Measurements from ENCODE around the gene CACNB4. TPM values are rescaled to one million over a fixed set of nuclear protein-coding genes. Genes with fewer than 3 reads are reported as not detected.
A peak's percentile ranks its signal among the peaks of the same experiment; 100 is the strongest.
"Not testable (repeated sequence)": the region's sequence is repeated elsewhere in the genome, so short reads cannot be mapped to it uniquely, and the experiment has no call there.

The CACNB4 gene
- total RNA-seq, 1 experiment from 2014 or later, result 4.4 TPM

DNA sequence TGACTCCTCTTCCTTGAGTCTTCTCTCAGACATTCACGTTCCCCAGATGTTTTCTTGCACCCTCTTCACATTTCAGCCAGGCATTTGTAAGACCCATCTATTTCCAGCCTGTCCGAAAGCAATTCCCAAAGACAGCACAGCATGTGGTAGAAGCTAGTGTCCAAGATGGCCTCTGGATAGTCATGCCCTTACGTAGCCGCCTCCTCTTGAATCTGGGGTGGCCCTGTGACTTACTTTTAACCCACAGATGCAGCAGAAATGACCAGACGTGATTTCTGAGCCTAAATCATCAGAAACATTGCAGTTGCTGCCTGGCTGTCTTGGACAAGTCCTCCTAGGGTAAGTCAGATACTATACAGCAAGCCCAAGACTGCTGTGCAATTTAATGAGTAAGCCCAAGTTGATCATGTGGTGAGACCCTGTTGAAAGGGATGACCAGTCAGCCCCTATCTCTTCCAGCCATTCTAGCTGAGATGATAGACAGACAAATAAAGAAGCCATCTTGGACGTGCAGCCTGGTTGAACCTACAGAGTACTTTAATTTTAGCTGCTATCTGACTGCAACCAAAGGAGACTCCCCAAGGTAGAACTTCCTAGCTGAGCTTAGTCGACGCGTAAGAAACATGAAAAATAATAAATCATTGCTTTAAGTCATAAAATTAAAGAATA lies 282.9 kb downstream of the CACNB4 start:
- DNase-seq (ENCODE audit: low spot score), result no peak
- in situ Hi-C loops (cut with HindIII; ENCODE audit: low sequenced_read_pairs), result no loop called here

DNA sequence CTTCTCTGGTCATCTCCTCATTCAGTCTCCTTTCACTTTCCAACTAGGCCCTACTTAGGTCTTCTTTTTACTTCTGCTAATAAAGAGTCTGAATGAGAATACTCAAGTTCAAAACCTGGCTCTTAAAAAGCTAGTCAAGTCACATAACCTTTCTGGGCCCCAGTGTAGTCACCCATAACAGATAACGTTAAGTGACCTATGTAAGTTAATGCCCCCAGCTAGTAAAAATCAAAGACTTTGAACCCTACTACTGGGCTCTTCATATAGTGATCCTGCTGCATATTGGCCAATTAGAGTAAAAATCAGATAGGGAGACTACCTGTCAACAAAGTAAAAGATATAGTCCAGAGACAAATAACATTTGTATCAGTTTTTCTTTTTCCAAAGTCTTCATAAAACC lies 288.4 kb downstream of the CACNB4 start:
- DNase-seq (ENCODE audit: low spot score), result no peak
- in situ Hi-C loops (cut with HindIII; ENCODE audit: low sequenced_read_pairs), result no loop called here

DNA sequence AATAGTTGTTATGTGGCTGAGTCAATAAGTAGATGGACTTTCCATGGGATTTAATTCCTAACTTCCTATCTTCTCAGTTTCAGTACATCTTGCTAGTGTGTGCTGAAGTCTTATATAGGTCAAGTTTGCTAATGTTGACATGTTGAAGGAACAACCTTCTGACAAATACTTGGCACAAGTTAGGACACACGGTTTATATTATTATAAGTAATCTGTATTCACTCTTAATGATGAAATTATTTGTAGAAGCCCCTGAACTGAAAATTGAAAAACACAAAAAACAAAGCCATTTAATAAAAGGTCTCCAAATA lies 289.8 kb downstream of the CACNB4 start:
- in situ Hi-C loops (cut with HindIII; ENCODE audit: low sequenced_read_pairs), result no loop called here
- DNase-seq (ENCODE audit: low spot score), result no peak

DNA sequence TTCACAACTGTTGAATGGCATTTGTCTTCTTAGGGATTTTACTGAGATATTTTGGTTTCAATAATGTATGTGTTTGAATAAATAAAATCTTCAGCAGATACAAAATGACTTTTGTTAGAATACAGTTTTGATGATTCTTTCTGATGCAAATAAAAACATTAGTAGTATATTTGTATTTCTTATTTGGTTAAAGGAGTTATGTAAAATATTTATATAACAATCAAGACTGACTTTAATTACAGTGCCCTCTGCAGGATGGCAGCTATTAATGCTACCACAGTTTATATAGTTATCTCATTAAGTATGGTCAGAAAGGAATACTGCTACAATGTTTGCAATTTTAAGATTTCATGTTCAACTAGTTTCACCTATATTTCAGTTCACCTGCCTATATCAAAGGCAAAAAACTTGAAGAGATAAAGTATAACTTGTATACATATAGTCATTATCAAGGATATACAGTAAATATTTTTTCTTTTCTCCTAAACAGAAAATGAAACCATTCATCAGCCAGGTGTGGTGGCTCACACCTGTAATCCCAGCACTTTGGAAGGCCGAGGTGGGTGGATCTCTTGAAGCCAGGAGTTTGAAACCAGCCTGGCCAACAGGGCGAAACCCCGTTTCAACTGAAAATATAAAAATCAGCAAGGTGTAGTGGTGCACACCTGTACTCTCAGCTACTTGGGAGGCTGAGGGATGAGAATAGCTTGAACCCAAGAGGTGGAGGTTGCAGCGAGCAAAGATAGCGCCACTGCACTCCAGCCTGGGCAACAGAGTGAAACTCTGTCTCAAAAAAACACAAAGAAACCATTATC lies 290.4 kb downstream of the CACNB4 start:
- in situ Hi-C loops (cut with HindIII; ENCODE audit: low sequenced_read_pairs), result no loop called here
- DNase-seq (ENCODE audit: low spot score), result peak; percentile 57

DNA sequence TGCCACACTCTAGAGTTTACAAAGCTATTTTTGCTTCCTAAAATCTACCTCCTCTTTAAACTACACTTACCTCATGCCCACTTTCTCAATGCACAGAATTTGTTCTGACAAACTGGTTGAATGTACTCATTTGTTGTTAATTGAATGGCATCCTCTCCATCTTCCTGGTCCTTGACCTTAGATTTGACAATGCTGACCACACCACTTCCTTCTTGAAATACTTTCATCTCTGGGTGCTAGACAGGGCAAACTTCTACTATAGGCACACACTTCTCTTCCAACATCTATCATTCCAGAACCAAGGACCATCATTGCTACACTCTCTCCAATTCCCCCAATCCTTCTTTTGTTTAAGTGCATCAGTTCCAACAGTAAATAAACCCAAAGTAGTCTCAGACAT lies 292.9 kb downstream of the CACNB4 start:
- no peak for DNase-seq (ENCODE audit: low spot score)
- in situ Hi-C loops (cut with HindIII; ENCODE audit: low sequenced_read_pairs), result no loop called here

DNA sequence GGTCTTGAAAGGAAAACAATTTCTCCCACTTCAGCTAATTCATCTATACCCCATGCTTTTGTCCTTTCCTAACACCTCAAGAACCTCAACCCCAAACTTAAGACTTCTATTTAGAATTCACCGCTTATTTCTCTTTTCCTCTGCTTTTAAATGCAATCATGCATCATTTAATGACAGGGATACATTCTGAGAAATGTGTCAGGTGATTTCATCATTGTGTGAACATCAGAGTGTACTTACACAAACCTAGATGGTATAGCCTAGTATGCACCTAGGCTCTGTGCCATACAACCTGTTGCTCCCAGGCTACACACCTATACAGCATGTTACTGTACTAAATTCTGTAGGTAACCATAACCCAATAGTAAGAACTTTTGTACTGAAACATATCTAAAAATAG lies 293.5 kb downstream of the CACNB4 start:
- in situ Hi-C loops (cut with HindIII; ENCODE audit: low sequenced_read_pairs), result no loop called here
- no peak for DNase-seq (ENCODE audit: low spot score)

DNA sequence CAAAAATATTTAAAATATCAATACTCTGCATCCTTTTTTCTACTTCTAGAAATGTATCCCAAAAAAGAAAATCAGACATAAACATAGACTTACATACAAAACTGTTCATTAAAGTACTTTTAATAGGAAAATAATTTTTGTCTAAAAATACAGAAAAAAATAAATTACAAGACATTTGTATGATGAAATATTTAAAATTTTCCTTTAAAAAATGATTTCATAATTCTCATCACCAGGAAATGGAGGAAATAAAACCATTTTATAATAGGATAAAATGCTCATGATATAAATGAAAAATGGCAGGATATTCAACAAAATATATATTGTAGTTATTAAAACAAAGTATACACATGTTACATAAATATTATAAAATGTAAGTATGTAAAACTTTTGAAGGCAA lies 295.0 kb downstream of the CACNB4 start:
- in situ Hi-C loops (cut with HindIII; ENCODE audit: low sequenced_read_pairs), result no loop called here
- no peak for DNase-seq (ENCODE audit: low spot score)

DNA sequence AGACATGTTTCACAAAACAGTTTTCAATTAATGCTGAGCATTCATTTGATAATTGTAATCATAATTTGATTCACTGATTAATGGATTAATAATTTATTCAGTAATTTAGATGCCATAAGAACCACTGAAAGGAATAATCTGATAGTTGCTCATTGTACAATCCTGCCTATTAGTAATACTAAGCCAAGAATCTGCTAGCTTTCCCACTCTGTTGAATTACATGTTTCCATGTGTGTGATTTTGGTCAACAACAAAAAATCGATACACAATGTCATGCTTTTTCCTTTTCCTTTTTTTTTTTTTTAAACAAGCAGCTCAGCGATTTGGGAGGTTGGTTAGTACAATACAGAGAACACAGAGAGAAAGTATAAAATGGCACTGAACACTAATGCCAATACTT lies 296.5 kb downstream of the CACNB4 start:
- in situ Hi-C loops (cut with HindIII; ENCODE audit: low sequenced_read_pairs), result no loop called here
- DNase-seq (ENCODE audit: low spot score), result no peak

DNA sequence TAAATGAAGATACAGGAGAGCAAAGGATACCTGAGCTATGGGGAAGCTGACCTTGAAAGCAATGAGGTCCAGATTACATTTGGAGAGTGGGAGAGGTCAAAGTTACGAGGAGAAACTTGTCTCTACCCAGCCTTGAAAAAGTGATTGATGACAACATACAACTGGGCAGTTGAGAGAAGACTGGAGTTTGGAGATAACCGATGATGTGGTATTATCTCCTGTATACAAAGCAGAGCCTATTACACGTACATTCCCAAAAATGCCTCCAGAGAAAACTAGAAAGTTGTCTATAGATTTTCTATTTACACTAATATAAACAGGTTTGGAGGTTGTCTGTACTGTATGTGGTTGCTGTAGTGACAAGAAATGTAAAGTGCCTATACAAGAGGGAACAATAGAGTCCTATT lies 299.0 kb downstream of the CACNB4 start:
- in situ Hi-C loops (cut with HindIII; ENCODE audit: low sequenced_read_pairs), result no loop called here
- DNase-seq (ENCODE audit: low spot score), result no peak

DNA sequence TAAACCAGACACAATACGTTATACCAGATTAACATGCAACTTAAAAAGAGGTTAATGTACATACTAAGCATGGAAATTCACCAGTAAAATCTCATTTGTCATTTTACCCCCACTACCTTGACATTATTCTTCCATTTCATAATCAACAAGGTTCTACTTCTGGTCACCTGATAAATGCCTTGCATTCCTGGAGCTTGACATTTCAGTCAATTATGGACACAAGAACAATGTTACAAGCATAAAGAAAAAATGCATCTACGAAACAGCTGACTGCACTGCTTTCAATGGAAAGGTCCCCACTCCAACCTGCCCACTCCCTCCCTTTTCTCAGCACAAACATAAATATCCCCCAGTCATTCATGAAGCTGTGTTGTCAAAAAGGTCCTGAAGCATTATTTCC lies 302.1 kb downstream of the CACNB4 start:
- in situ Hi-C loops (cut with HindIII; ENCODE audit: low sequenced_read_pairs), result no loop called here
- DNase-seq (ENCODE audit: low spot score), result no peak

DNA sequence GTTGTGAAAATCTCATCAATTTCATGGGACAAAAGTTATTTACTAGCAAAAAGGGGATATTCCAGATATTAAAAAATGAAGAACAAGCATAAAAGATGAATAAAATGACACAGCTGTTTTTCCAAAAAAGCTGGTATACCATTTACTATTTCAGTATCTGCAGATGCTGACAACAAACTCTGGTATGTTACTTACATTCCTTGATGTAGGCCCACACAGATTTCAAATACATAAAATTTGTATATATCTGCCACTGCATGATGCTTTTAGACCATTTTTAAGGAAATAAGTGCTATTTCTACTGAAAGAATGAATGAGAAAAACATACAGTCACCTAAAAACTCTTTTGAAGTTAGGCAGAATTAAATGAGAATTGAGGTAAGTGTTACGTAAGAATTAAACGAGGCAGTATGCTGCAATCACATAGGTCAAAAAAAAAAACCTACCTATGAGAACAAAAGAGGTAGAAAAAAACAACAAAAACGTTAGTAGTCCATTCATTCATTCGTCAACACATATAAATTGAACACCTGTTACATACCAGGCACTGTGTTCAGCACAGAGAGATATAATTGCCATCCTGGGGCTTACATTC lies 303.1 kb downstream of the CACNB4 start:
- no peak for DNase-seq (ENCODE audit: low spot score)
- in situ Hi-C loops (cut with HindIII; ENCODE audit: low sequenced_read_pairs), result no loop called here

DNA sequence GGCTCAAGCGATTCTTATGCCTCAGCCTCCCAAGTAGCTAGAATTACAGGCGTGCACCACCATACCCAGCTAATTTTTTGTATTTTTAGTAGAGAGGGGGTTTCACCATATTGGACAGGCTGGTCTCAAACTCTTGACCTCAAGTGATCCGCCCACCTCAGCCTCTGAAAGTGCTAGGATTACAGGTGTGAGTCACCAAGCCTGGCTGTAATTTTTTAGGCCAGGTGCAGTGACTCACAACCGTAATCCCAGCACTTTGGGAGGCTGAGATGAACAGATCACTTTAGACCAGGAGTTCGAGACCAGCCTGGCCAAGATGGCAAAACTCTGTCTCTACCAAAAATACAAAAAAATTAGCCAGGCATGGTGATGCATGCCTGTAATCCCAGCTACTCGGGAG lies 304.4 kb downstream of the CACNB4 start:
- DNase-seq (ENCODE audit: low spot score); in situ Hi-C loops (cut with HindIII; ENCODE audit: low sequenced_read_pairs): not testable (repeated sequence)

DNA sequence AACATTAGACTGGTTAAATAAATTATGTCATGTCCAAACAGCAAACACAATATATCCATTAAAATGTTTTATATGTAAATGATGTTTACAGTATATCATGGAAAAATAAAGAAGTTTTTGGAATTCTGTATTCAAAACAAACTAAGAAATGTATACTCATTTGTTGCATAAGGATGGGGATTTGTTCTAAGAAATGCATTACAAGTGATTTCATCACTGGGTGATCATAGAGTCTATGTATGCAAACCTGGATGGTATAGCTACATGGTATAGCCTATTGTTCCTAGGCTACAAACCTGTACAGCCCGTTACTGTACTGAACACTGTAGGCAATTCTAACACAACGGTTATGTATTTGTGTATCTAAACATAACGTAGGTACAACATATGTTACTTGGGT lies 305.7 kb downstream of the CACNB4 start:
- in situ Hi-C loops (cut with HindIII; ENCODE audit: low sequenced_read_pairs), result no loop called here
- DNase-seq (ENCODE audit: low spot score), result no peak

DNA sequence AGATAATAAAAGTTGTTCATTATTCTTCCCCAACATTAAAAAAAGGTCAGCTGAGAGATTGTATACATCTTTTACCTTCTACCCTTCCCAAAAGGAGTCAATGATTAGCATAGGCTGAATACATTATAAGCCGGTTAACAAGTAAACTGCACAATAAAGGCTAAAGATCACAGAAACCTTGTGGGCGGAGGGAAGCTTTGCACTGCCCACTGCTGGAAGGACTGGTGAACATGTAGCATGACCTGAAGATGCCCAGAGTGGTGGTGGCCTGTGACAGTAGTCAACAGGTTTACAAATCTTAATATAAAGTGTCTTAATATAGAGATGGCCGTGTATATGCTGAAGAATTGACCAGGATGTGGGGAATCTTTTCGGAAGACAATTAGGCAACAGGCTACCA lies 306.3 kb downstream of the CACNB4 start:
- in situ Hi-C loops (cut with HindIII; ENCODE audit: low sequenced_read_pairs), result no loop called here
- DNase-seq (ENCODE audit: low spot score), result no peak

DNA sequence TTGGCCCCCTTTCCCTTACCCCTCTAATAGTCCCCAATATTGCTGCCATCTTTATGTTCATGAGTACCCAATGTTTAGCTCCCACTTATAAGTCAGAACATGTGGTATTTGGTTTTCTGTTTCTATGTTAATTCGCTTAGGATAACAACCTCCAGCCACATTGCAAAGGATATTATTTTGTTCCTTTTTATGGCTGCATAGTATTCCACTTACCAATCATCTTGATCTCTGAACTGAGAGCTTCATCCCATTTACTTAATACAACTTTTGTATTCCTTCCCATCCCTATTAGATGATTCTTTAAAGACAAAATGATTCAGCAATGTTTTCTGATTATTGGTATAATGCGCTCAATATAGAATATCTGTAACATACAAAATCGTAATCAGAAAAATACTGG lies 307.3 kb downstream of the CACNB4 start:
- no peak for DNase-seq (ENCODE audit: low spot score)
- in situ Hi-C loops (cut with HindIII; ENCODE audit: low sequenced_read_pairs), result no loop called here

DNA sequence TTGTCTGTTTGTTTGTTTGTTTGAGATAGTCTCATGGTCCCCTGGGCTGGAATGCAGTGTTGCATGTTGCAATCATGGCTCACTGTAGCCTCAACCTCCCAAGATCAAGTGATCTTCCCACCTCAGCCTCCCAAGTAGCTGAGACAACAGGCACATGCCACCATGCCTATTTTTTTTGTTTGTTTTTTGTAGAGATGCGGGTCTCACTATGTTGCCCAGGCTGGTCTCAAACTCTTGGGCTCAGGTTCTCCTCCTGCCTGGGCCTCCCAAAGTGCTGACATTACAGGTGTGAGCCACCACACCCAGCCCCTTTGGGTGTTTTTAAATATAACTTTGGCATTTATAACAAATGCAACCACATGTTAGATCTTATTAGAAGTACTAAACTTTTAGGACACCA lies 308.2 kb downstream of the CACNB4 start:
- no peak for DNase-seq (ENCODE audit: low spot score)
- in situ Hi-C loops (cut with HindIII; ENCODE audit: low sequenced_read_pairs), result no loop called here

DNA sequence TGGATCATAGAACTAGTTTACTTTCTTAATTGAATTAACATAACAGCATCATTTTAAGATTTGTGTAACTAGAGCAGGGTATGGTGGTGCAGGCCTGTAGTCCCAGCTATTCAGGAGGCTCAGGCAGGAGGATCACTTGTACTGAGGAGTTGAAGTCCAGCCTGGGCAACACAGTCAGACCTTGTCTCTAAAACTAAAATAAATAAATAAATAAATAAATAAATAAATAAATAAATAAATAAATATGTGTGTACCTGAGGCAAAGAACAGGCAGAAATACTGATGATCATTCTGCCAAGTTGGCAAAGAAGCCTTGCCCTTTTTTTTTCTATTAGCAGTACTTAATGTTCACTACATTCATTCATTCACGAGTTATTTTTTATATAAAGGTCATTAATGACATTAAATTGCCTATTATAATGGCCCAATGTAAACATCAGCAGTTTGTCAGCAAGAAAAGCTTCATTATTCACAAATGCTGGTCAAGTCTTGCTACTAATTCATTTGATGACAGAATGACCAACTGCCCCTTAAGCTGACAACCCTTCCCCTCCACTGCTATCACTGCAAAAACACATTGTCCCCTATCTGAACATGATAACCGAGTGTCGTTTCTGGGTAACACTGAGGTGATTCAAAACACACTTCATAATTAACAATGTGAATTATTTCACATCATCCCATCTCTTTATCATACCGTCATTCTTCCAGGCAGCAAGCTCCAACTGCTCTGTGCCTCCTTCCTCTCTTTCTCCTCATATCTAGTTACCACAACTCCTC lies 309.6 kb downstream of the CACNB4 start:
- no peak for DNase-seq (ENCODE audit: low spot score)
- in situ Hi-C loops (cut with HindIII; ENCODE audit: low sequenced_read_pairs), result no loop called here

DNA sequence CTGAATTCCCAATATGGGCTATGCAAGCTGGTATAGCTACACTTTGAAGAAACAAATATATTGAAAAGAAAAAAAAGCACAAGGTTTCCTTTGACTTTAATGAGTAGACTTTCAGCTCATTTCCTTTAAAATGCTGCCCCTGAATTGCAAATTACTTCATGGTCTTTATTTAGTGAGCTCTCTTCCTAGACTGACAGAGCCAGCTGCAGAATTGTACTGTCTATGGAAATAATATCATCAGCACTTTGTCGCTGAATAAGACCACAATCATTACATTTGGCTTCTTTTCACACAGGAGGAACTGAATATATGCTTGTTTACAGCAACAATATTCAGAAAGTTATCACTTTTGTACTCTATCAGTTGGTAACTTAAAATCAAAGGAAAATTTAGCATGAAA lies 312.4 kb downstream of the CACNB4 start:
- no peak for DNase-seq (ENCODE audit: low spot score)

DNA sequence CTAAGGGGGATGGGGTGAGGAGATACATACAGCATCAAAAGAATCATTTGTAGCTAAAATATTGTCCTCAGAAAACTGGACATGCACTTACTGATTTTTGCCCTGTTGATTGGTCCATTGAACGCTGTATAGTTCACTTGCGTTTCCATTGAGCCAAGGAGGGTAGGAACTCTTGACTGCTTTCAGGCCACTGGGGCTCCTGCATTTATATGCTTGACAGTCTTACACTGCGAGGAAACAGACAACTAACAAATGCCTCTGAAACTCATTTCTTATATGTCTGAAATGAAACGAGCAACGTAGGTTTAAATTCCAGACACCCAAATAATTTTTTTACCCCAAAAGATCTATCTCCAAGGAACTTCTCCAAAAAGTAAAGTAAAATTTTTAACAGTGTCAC lies 312.8 kb downstream of the CACNB4 start:
- in situ Hi-C loops (cut with HindIII; ENCODE audit: low sequenced_read_pairs), result no loop called here
- DNase-seq (ENCODE audit: low spot score), result no peak

More for the DNA sequence above, 312.4 kb downstream of the CACNB4 start:
- in situ Hi-C loops (cut with HindIII; ENCODE audit: low sequenced_read_pairs), result no loop called here

DNA sequence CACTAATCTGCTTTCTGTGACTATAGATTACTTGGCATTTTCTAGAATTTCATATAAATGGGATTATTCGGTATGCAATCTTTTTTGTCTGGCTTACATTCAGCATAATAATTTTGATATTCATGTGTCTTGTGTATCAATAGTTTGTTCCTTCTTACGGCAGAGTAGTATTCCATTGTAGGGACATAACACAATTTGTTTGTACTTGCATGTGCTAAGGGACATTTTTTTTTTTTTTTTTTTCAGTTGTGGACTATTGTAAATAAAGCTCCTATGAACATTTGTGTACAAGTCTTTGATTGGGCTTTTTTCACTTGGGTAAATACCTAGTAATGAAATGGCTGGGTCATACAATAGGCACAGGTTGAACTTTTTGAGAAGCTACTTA lies 315.7 kb downstream of the CACNB4 start:
- no peak for DNase-seq (ENCODE audit: low spot score)
- in situ Hi-C loops (cut with HindIII; ENCODE audit: low sequenced_read_pairs), result no loop called here
